GM21717 (cell line): Measurements from ENCODE around the gene MRPS23.
"Not testable (repeated sequence)": the region's sequence is repeated elsewhere in the genome, so short reads cannot be mapped to it uniquely, and the experiment has no call there.

Source experiments
- ATAC-seq: cut with Tn5 transposase; IDR thresholded peaks from one replicate; pipeline ENCODE4 v1.9.1; 2021; ENCODE audit warnings: mild to moderate bottlenecking, moderate library complexity; ENCODE audit not compliant: unreplicated experiment

MRPS23 gene

GRCh38 chr17:57864273-57864672, 14.4 kb upstream of the MRPS23 start:
- ATAC-seq = no peak

GRCh38 chr17:57862694-57863667, 13.1 kb upstream of the MRPS23 start:
- ATAC-seq = no peak

- no peak for ATAC-seq
Measured at GRCh38 chr17:57861790-57862693, 12.2 kb upstream of the MRPS23 start.

GRCh38 chr17:57861000-57861789, 11.4 kb upstream of the MRPS23 start:
- ATAC-seq = no peak

- ATAC-seq = no peak
Measured at GRCh38 chr17:57860414-57860999, 10.7 kb upstream of the MRPS23 start.

GRCh38 chr17:57859601-57860413, 10.0 kb upstream of the MRPS23 start:
- no peak for ATAC-seq

- no peak for ATAC-seq
Measured at GRCh38 chr17:57858838-57859237, 9.0 kb upstream of the MRPS23 start.

GRCh38 chr17:57856792-57857620, 7.2 kb upstream of the MRPS23 start:
- ATAC-seq = no peak

- no peak for ATAC-seq
Measured at GRCh38 chr17:57855391-57856035, 5.7 kb upstream of the MRPS23 start.

- no peak for ATAC-seq
Measured at GRCh38 chr17:57853695-57854094, 3.9 kb upstream of the MRPS23 start.

GRCh38 chr17:57852955-57853328, 3.1 kb upstream of the MRPS23 start:
- no peak for ATAC-seq

GRCh38 chr17:57852092-57852954, 2.5 kb upstream of the MRPS23 start:
- ATAC-seq = no peak

- no peak for ATAC-seq
Measured at GRCh38 chr17:57849163-57849873, 526 bp downstream of the MRPS23 start.

GRCh38 chr17:57846056-57846945, 3.5 kb downstream of the MRPS23 start:
- ATAC-seq = not testable (repeated sequence)

- ATAC-seq = no peak
Measured at GRCh38 chr17:57842280-57842679, 7.6 kb downstream of the MRPS23 start.

GRCh38 chr17:57839571-57839923, 10.3 kb downstream of the MRPS23 start:
- no peak for ATAC-seq
